Measurements from ENCODE around the gene MACROD2. TPM values are rescaled to one million over a fixed set of nuclear protein-coding genes. Genes with fewer than 3 reads are reported as not detected.

MACROD2 gene
- total and polyA plus RNA-seq, 7 donors = 0.20 to 4.8 (median 0.87) TPM

DNA sequence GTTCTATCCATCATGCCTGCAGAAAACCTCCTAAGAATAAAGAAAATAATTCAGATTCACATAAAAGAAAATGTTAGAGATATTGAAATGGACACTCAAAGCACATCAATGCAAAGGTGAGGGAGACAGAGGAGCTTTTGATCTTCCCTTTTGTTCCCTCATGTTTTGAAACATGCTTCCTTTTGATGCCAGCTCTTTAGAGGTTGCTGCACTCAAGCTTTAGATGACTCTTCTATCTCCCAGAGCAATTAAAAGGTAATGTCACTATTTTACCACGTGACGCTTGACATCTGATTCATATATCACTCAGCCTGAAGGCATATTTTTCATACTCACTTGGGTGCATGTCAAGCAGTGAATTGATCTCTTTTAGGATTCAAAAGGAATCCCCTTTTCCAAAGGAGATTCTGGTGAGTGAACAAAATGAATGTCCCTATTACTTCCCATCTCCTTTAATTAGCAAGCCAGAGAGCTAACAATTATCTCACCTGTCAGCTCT lies 1551.3 kb downstream of the MACROD2 start:
- Histone ChIP-seq H3K4me1 (no peaks in the 10 kb centered on the region), H3K27ac (no peak overlapping the region), H3K27me3 (ENCODE audit: insufficient read depth in 3 of 3, low read length in 2 of 3) (peaks cover 0 to 1% (median 0%) of the 10 kb centered on the region in 3 donors), H3K9me3 (no peaks in the 10 kb centered on the region), H3K36me3 (ENCODE audit: insufficient read depth in 1 of 2, low read depth in 1 of 2) (no peaks in the 10 kb centered on the region), H3K4me3 (no peak overlapping the region)
- 72 to 96% (median 92%) methylated on average over 2 of the region's 2 CpGs for whole genome bisulfite sequencing, 3 donors
- intact Hi-C loops (cut with DNase I) = no loop called here
- ATAC-seq (no peak), DNase-seq (no peak)
- TF ChIP-seq, protein P1, sequence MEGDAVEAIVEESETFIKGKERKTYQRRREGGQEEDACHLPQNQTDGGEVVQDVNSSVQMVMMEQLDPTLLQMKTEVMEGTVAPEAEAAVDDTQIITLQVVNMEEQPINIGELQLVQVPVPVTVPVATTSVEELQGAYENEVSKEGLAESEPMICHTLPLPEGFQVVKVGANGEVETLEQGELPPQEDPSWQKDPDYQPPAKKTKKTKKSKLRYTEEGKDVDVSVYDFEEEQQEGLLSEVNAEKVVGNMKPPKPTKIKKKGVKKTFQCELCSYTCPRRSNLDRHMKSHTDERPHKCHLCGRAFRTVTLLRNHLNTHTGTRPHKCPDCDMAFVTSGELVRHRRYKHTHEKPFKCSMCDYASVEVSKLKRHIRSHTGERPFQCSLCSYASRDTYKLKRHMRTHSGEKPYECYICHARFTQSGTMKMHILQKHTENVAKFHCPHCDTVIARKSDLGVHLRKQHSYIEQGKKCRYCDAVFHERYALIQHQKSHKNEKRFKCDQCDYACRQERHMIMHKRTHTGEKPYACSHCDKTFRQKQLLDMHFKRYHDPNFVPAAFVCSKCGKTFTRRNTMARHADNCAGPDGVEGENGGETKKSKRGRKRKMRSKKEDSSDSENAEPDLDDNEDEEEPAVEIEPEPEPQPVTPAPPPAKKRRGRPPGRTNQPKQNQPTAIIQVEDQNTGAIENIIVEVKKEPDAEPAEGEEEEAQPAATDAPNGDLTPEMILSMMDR (IDR thresholded peaks at IDR 0.05) = no peak

DNA sequence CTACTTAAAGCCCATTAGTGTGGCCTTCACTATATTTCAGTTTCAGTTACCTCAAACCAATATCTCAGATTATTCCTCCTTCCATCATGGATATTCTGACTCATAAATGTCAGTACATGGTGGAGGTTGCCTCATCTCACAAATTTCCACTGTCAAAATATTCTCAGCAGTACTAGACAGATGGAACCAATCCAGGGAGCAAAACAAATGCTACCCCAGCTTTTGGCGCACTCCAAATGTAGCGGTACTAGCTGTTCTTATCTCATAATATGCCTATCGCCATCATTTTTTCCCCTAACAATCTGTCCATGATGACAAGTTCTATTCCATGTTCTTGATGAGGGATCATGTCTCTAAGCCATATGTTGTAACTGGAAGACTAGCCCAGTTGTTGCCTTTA lies 1551.8 kb downstream of the MACROD2 start:
- H3K36me3 ChIP-seq (ENCODE audit: insufficient read depth in 1 of 2, low read depth in 1 of 2) = no peaks in the 10 kb centered on the region
- DNase-seq (no peak), ATAC-seq (no peak)
- WGBS, 3 donors = 90 to 96% (median 96%) methylated on average over 3 of the region's 3 CpGs
- intact Hi-C loops (cut with DNase I) = no loop called here
- H3K27me3 ChIP-seq (ENCODE audit: insufficient read depth in 3 of 3, low read length in 2 of 3) = peaks cover 0 to 2% (median 0%) of the 10 kb centered on the region in 3 donors
- H3K9me3 ChIP-seq = no peaks in the 10 kb centered on the region
- H3K4me1 ChIP-seq = no peaks in the 10 kb centered on the region
- H3K27ac ChIP-seq = no peak overlapping the region
- TF ChIP-seq, protein P1 (IDR thresholded peaks at IDR 0.05) = no peak
- no peak overlapping the region for H3K4me3 ChIP-seq

DNA sequence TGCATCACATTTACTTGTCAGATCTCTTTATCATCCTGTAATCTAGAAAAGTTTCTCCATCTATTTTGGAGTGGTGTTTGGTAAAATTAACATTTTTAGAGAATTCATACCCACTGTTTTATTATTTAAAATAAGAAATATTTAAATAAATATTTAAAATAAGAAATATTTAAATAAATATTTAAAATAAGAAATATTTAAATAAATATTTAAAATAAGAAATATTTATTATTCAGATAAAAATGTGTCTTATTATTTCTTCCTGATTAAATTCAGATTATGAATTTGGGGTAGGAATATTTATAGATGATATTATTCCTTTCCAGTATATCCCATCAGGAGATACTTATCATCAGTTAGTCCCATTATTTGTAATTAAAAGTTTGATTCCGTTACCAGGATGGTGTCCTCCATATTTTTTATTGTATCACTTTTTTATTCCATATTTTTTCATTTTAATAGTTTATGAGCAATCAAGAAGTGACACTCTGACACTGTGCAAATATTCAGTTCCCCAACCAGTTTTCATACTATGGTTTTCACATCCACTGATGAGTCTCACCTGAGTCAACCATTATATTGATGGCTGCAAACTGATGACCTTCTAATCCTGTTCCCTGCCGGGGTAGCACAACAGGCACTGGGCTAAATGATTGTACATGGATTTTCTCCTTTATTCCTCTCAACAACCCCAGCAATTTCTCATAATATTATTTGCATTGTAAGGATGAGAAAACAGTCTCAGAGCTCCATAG lies 1555.0 kb downstream of the MACROD2 start:
- Histone ChIP-seq H3K4me1 (no peaks in the 10 kb centered on the region), H3K27me3 (ENCODE audit: insufficient read depth in 3 of 3, low read length in 2 of 3) (peaks cover 0 to 2% (median 0%) of the 10 kb centered on the region in 3 donors), H3K4me3 (no peak overlapping the region), H3K9me3 (peaks cover 4% of the 10 kb centered on the region), H3K36me3 (ENCODE audit: insufficient read depth in 1 of 2, low read depth in 1 of 2) (no peaks in the 10 kb centered on the region), H3K27ac (no peak overlapping the region)
- intact Hi-C loops (cut with DNase I) = no loop called here
- ATAC-seq (no peak), DNase-seq (no peak)
- TF ChIP-seq, protein P1 (IDR thresholded peaks at IDR 0.05) = no peak
- 92 to 95% (median 95%) methylated on average over 2 of the region's 2 CpGs for WGBS, 3 donors

DNA sequence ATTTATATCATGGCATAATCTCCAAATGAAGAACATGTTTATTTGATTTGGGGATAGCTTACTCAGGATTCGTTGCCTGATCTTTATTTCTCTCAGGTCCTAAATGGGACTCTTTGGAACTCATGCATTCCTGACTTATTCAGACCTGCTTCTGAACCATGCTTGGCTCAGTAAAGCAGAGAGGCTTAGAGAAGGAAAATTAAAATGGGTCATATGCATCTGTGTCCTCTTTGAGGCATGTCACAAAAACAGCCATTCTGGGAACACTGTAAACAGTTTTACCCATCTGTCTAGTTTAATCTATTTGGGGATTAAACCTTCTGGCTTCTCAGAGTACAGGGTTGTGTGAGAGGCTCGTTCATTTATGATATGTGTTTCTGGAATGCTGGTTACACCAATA lies 1560.6 kb downstream of the MACROD2 start:
- WGBS, 3 donors = 30 to 42% (median 36%) methylated on average over 2 of the region's 2 CpGs
- Histone ChIP-seq H3K27me3 (ENCODE audit: insufficient read depth in 3 of 3, low read length in 2 of 3) (peaks cover 0 to 2% (median 0%) of the 10 kb centered on the region in 3 donors), H3K4me1 (no peaks in the 10 kb centered on the region), H3K27ac (no peak overlapping the region), H3K9me3 (peaks cover 4% of the 10 kb centered on the region), H3K4me3 (no peak overlapping the region), H3K36me3 (ENCODE audit: insufficient read depth in 1 of 2, low read depth in 1 of 2) (no peaks in the 10 kb centered on the region)
- ATAC-seq (no peak), DNase-seq (no peak)
- intact Hi-C loops (cut with DNase I) = no loop called here
- TF ChIP-seq, protein P1 (IDR thresholded peaks at IDR 0.05) = no peak

All from psoas muscle (tissue), 8 donors.